SK-N-SH (cell line): ENCODE results near the gene ADCY10. TPM values are rescaled to one million over a fixed set of nuclear protein-coding genes. Genes with fewer than 3 reads are reported as not detected.

ENCODE experiments used
- CTCF ChIA-PET: fragments of 300-600, 350-600 bp; formaldehyde crosslinking; extraction: SDS; loops from one replicate; lab custom pipeline; 2021; lab: Yijun Ruan, JAX
- POLR2A ChIA-PET: fragments of 350-600 bp; sonication (Branson Sonifier 250); formaldehyde crosslinking; extraction: SDS; loops from one replicate; lab custom pipeline; 2020; ENCODE audit warnings: antibody characterized with exemption, inconsistent platforms; lab: Yijun Ruan, JAX
- DNase-seq: peaks from one replicate; pipeline ENCODE4 v3.0.0; 2012
- H2AFZ ChIP-seq: fragments of 200-600 bp; sonication (generic); 2 replicates; pipeline ENCODE4 v1.8.1; 2016; ENCODE audit warnings: antibody characterized with exemption, mild to moderate bottlenecking, low read depth
- H3F3A ChIP-seq: fragments of 200-600 bp; sonication (generic); replicated peaks from 2 replicates; pipeline ENCODE3; 2016; ENCODE audit warnings: antibody characterized with exemption, mild to moderate bottlenecking; ENCODE audit not compliant: insufficient read depth
- H3K27ac ChIP-seq, 2 experiments: fragments of 200-500 bp in 1 of 2; fragments of 200-600 bp in 1 of 2; sonication (Bioruptor generic) in 1 of 2; sonication (generic), shearing (Covaris generic) in 1 of 2; 2 replicates each; pipeline versions ENCODE4 v1.5.1 to v1.6.1; 2014 to 2016; ENCODE audit warnings: low read depth in 2 of 2, inconsistent platforms in 1 of 2, low read length in 1 of 2, mild to moderate bottlenecking in 1 of 2, mixed read lengths in 1 of 2
- H3K27me3 ChIP-seq: fragments of 200-600 bp; sonication (generic), shearing (Covaris generic); 2 replicates; pipeline ENCODE4 v1.6.1; 2016; ENCODE audit warnings: mixed run types; ENCODE audit not compliant: insufficient read depth
- H3K36me3 ChIP-seq, 2 experiments: fragments of 200-500 bp in 1 of 2; fragments of 200-600 bp in 1 of 2; sonication (Bioruptor generic) in 1 of 2; sonication (generic) in 1 of 2; replicated peaks in 1 of 2; 2 replicates each; pipeline versions ENCODE3 to v1.5.1; 2014 to 2016; ENCODE audit warnings: low read length in 1 of 2, mild to moderate bottlenecking in 1 of 2; ENCODE audit not compliant: insufficient read depth in 2 of 2, control insufficient read depth in 1 of 2
- H3K4me1 ChIP-seq, 2 experiments: fragments of 200-500 bp in 1 of 2; fragments of 200-600 bp in 1 of 2; sonication (Bioruptor generic) in 1 of 2; sonication (generic), shearing (Covaris generic) in 1 of 2; 2 replicates each; pipeline versions ENCODE4 v1.5.1 to v1.6.1; 2014 to 2016; ENCODE audit warnings: low read depth in 1 of 2, low read length in 1 of 2, mixed run types in 1 of 2; ENCODE audit not compliant: insufficient read depth in 2 of 2, control insufficient read depth in 1 of 2
- H3K4me2 ChIP-seq: fragments of 200-600 bp; sonication (generic), shearing (Covaris generic); 2 replicates; pipeline ENCODE4 v1.6.1; 2017; ENCODE audit warnings: mixed run types
- H3K4me3 ChIP-seq, 2 experiments: fragments of 200-500 bp in 1 of 2; fragments of 200-600 bp in 1 of 2; sonication (Bioruptor generic) in 1 of 2; sonication (generic), shearing (Covaris generic) in 1 of 2; 2 replicates each; pipeline versions ENCODE4 v1.5.1 to v1.8.1; 2014 to 2016; ENCODE audit warnings: low read depth in 2 of 2, inconsistent platforms in 1 of 2, low read length in 1 of 2, mild to moderate bottlenecking in 1 of 2, mixed read lengths in 1 of 2, moderate library complexity in 1 of 2
- H3K79me2 ChIP-seq: fragments of 200-600 bp; sonication (generic); 2 replicates; pipeline ENCODE4 v1.8.1; 2017; ENCODE audit warnings: mild to moderate bottlenecking; ENCODE audit not compliant: insufficient read depth
- H3K9ac ChIP-seq: fragments of 200-600 bp; sonication (generic); 2 replicates; pipeline ENCODE4 v1.6.1; 2017; ENCODE audit warnings: mixed run types
- H3K9me2 ChIP-seq: fragments of 200-600 bp; sonication (generic); 2 replicates; pipeline ENCODE4 v1.6.1; 2017; ENCODE audit warnings: mixed run types
- H3K9me3 ChIP-seq: fragments of 200-600 bp; sonication (generic); 2 replicates; pipeline ENCODE4 v1.6.1; 2017; ENCODE audit warnings: mixed run types, mild to moderate bottlenecking, moderate library complexity
- H4K20me1 ChIP-seq: fragments of 200-600 bp; sonication (generic); 2 replicates; pipeline ENCODE4 v1.6.1; 2017; ENCODE audit warnings: mild to moderate bottlenecking, mixed run types; ENCODE audit not compliant: insufficient read depth
- FOSL2 ChIP-seq: IDR thresholded peaks from 2 replicates; pipeline ENCODE4 v1.4.0; 2012; ENCODE audit warnings: low read depth, mild to moderate bottlenecking, moderate library complexity, borderline replicate concordance
- MXI1 ChIP-seq: IDR thresholded peaks from 2 replicates; pipeline ENCODE4 v1.6.1; 2012; ENCODE audit warnings: mild to moderate bottlenecking, low read depth, low read length, improper control_type of control experiment
- NFIC ChIP-seq: IDR thresholded peaks from 2 replicates; pipeline ENCODE4 v1.4.0; 2012; ENCODE audit warnings: borderline replicate concordance
- RXRA ChIP-seq: IDR thresholded peaks from 2 replicates; pipeline ENCODE4 v1.4.0; 2012; ENCODE audit warnings: low read depth, mild to moderate bottlenecking, borderline replicate concordance
- WGBS: methylation state at CpG from one replicate; pipeline ENCODE4 v1.1.6; 2017; ENCODE audit warnings: low lambda C conversion rate; 5-methylcytosine and 5-hydroxymethylcytosine counted together
- polyA plus RNA-seq, 3 experiments: library from polyadenylated mRNA; depleted of rRNA; stranded (reverse); fragments of >200 nt; gene quantifications; 2 replicates each; pipeline ENCODE4 v1.2.3, GENCODE V29; 2012
- TF ChIP-seq, protein P1 (sequence below): IDR thresholded peaks from 2 replicates; pipeline ENCODE4 v1.4.0; 2012; ENCODE audit warnings: low read depth, borderline replicate concordance

The ADCY10 gene
- polyA plus RNA-seq, 1 of the 3 experiments (the other 2 are of a cell fraction): 0.10 TPM

- Histone ChIP-seq H3K36me3 (no peaks in the 10 kb centered on the region), H3K9me2 (no peaks in the 10 kb centered on the region), H3K4me3 (no peak overlapping the region), H3K27me3 (no peaks in the 10 kb centered on the region), H3K4me1 (peaks cover 0 to 16% of the 10 kb centered on the region in 2 experiments; a peak in 1 of 4 replicates), H3K27ac (peak overlapping the region in 1 of 2 experiments; percentile 99; a peak in 2 of 4 replicates), H2AFZ (no peak overlapping the region; the same call in 1 of the 2 replicates), H3K4me2 (peak overlapping the region; percentile 65; the same call in 1 of the 2 replicates), H3K9ac (no peak overlapping the region), H3K9me3 (no peaks in the 10 kb centered on the region), H3K79me2 (peaks cover 6% of the 10 kb centered on the region; the same call in 1 of the 2 replicates), H4K20me1 (no peaks in the 10 kb centered on the region), H3F3A (peaks cover 32% of the 10 kb centered on the region)
- no peak for DNase-seq
- ChIA-PET POLR2A (no interaction called here), CTCF (interaction anchor here (1.5 kb wide), 1 partner anchor 10 kb away, joined by 3 read pairs; no protein-coding TSS in a partner anchor)
- WGBS: 95% methylated on average over 6 of the region's 6 CpGs
- TF ChIP-seq NFIC (no peak), RXRA (no peak)
These were observed 92.6 kb downstream of the ADCY10 start for GRCh38 chr1:167821356-167821685.

- WGBS: 90% methylated on average over 12 of the region's 12 CpGs
- H2AFZ ChIP-seq: peak overlapping the region; percentile 61; the same call in 1 of the 2 replicates
- peaks cover 6% of the 10 kb centered on the region; the same call in 1 of the 2 replicates for H3K79me2 ChIP-seq
- H3K9ac ChIP-seq: peak overlapping the region; percentile 63
- CTCF ChIA-PET: interaction anchor here (1.0 to 1.6 kb wide), 2 partner anchors 11 to 261 kb away, joined by 4 read pairs; no protein-coding TSS in a partner anchor
- H3K27me3 ChIP-seq: no peaks in the 10 kb centered on the region
- peaks cover 0 to 16% of the 10 kb centered on the region in 2 experiments; a peak in 1 of 4 replicates for H3K4me1 ChIP-seq
- DNase-seq: no peak
- no peaks in the 10 kb centered on the region for H3K9me2 ChIP-seq
- peak overlapping the region; percentile 65 for H3K4me2 ChIP-seq
- TF ChIP-seq, protein P1, sequence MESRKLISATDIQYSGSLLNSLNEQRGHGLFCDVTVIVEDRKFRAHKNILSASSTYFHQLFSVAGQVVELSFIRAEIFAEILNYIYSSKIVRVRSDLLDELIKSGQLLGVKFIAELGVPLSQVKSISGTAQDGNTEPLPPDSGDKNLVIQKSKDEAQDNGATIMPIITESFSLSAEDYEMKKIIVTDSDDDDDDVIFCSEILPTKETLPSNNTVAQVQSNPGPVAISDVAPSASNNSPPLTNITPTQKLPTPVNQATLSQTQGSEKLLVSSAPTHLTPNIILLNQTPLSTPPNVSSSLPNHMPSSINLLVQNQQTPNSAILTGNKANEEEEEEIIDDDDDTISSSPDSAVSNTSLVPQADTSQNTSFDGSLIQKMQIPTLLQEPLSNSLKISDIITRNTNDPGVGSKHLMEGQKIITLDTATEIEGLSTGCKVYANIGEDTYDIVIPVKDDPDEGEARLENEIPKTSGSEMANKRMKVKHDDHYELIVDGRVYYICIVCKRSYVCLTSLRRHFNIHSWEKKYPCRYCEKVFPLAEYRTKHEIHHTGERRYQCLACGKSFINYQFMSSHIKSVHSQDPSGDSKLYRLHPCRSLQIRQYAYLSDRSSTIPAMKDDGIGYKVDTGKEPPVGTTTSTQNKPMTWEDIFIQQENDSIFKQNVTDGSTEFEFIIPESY: no peak
- TF ChIP-seq FOSL2 (no peak), MXI1 (no peak)
- H3K4me3 ChIP-seq: no peak overlapping the region; a peak in 1 of 4 replicates
- POLR2A ChIA-PET: no interaction called here
- no peaks in the 10 kb centered on the region for H4K20me1 ChIP-seq
- peaks cover 0 to under 1% of the 10 kb centered on the region in 2 experiments for H3K36me3 ChIP-seq
- H3K9me3 ChIP-seq: peaks cover 1% of the 10 kb centered on the region; the same call in 1 of the 2 replicates
- peak overlapping the region in 1 of 2 experiments; percentile 99; a peak in 2 of 4 replicates for H3K27ac ChIP-seq
- H3F3A ChIP-seq: peaks cover 32% of the 10 kb centered on the region
These were observed 93.1 kb downstream of the ADCY10 start for GRCh38 chr1:167820684-167821355.
